Right forelimb (tissue), 1 donor: ENCODE measurements around the gene FAF2.
"Not testable (repeated sequence)": the region's sequence is repeated elsewhere in the genome, so short reads cannot be mapped to it uniquely, and the experiment has no call there.

Experiments
- DNase-seq: peaks from one replicate; pipeline ENCODE4 v3.0.0-alpha.2; 2018

Gene FAF2, protein sequence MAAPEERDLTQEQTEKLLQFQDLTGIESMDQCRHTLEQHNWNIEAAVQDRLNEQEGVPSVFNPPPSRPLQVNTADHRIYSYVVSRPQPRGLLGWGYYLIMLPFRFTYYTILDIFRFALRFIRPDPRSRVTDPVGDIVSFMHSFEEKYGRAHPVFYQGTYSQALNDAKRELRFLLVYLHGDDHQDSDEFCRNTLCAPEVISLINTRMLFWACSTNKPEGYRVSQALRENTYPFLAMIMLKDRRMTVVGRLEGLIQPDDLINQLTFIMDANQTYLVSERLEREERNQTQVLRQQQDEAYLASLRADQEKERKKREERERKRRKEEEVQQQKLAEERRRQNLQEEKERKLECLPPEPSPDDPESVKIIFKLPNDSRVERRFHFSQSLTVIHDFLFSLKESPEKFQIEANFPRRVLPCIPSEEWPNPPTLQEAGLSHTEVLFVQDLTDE

DNA sequence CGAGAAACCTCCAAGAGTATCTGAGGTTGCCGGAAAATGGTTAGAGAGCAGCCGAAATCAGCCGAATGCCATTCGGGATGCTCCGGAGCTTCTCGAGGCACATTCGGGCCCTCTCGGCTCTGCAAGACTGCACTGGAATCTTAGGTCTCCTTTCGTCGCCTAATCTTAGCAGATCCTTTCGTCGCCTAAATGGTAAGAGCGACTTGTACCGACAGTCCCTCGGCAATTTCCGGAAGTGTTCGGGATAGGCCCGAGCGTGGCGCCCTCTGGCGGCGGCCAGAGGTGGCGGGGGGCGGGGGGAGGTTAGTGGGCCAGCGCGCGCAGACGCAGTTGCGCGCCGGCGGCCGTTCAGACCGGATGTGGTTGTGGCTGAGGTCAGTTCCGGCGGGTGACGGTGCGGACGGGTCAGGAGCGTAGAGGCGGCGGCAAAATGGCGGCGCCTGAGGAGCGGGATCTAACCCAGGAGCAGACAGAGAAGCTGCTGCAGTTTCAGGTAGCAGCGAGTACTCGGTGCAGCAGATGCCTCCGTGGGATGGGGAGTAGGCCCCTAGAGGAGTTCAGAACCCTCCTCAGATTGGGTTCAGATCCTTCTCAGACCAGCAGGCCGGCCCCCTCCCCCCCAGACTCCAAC lies at the start of gene FAF2:
Gene FAF2 (plus strand): TSS at position 408 of the 631 bp plus-strand sequence. CDS start 23 bp downstream, at position 431.
- DNase-seq = peak; percentile 100

DNA sequence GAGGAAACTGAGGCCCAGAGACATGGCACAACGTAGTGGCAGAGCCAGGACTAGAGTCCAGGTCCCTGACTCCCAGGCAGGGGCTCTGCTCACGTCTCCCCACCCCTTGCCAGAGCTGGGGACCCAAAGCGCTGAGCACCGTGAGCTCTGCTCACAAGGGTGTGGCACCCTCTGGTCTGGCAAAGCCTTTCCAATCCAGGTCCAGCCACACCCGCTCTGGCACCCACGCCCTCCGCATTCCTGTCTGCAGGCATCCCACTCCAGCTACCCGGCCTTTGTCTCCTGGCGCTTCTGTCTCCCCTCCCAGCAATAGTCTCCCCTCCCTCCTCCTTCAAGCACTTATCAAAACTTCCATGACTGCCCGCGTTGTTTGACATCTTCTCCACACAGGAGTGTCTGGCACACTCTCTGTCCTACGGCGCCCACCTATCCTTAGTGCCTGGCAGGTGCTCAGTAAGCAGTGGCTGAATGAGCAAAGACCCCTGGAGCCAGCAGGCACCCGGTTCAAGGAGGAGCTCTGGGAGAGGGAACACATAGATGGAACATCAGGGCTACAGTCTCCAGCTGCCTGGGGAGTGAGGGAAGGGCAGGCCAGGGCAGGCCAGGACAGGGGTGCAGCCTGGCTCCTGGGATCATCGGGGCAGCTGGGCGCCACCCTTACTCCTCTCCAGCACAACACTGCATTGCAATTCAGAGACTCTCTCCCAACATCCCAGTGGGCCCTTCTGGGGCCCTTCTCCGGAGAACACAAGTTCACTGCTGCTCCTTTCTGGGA lies 47.6 kb upstream of the FAF2 start:
- DNase-seq = no peak

GRCh38 chr5:176401281-176402205 lies 46.6 kb upstream of the FAF2 start:
- DNase-seq = no peak

GRCh38 chr5:176405656-176406435 lies 42.3 kb upstream of the FAF2 start:
- no peak for DNase-seq

DNA sequence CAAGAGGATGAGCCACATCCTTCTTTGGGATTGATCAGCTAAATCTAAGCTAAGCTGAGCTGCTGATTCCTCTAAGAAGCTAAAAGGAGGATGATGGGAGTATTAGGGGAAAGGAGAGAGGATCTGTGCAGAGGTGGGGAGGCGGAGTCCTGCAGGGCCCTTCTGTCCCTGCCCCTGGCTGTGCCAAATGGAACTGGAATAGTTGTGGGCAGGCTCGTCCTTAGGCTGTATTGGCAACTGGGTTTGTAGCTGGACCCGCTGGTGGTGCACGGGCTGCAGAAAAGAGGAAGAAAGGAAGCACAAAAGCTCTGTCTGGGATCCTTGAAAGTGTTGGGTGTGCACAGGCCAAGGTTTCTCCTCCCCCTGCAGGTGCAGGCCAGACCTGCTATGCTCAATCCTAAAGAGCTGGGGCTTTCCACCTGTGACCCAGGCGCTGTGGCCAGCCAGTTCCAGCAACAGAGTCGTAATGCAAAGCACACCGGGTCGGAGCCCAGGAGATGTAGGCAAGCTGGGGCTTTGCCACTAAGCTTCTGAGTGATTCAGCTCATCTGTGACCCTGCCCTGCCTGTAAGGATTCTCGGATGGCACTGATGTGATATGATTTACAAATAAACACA lies 41.6 kb upstream of the FAF2 start:
- DNase-seq = no peak

DNA sequence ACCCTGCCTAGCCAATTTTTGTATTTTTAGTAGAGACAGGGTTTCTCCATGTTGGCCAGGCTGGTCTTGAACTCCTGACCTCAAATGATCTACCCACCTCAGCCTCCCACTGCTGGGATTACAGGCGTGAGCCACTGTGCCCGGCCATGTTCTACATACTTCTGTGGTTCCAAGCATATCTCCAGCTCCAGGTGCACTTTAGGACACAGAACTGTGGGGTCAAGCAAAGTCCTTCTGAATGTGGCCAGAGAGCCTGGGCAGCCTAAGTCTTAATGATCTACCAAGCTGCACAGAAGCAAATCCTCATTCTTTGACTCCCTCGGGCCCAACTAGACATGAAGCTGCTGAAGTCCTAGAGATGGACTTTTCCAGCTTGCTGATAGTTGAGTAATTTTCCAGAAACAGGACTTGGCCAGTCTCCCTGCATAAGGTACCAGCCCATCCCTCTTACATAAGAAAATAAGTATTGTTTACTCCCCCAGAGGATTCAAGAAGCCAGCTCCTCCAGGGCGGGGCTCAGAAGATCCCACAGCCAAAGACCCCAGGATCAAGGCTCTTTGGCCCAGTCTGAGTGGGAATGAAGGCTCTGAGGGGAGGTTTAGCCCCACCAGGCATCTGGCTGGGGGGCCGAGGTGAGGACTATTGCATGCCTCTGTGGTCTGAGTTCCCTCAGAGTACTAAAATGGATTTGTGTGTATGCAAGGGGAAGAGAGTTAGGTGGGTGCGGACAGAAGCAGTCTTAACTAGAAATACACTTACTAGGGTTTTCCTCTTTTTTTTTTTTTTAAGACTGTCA lies 40.5 kb upstream of the FAF2 start:
- DNase-seq = peak; percentile 39

GRCh38 chr5:176408252-176408573 lies 40.0 kb upstream of the FAF2 start:
- not testable (repeated sequence) for DNase-seq

DNA sequence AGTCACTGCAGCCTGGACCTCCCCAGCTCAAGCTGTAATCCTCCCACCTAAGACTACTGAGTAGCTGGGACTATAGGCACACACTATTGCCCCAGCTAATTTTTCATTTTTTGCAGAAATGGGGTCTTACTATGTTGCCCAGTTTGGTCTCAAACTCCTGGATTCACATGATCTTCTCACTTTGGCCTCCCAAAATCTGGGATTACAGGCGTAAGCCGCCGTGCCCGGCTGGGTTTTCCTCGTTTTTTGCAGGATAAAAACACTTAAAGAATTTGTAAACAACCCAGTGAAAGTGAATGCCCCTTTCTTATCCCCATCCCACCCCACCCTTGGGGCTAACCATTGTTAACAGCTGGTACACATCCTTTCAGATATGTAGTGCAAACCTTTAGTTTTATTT lies 39.6 kb upstream of the FAF2 start:
- no peak for DNase-seq

DNA sequence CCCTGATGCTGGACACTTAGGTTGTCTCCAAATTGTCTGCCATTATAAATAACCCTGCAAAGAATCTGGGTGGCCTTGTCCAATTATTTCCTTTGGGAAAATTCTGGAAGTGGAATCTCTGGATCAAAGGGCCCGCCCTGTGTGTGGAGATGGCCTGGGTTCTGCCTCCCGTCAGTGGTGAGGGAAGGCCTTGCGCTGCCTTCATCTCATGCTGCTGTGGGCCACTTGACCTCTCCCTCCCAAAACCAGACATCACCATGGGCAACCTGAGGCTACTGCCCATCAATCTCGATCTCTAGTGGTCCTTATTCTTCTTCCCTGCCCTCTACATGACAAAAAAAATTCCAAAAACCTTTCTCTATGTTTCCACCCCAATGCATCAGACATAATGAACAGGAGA lies 38.4 kb upstream of the FAF2 start:
- no peak for DNase-seq

- no peak for DNase-seq
Observed at GRCh38 chr5:176410486-176411180, 37.6 kb upstream of the FAF2 start.

DNA sequence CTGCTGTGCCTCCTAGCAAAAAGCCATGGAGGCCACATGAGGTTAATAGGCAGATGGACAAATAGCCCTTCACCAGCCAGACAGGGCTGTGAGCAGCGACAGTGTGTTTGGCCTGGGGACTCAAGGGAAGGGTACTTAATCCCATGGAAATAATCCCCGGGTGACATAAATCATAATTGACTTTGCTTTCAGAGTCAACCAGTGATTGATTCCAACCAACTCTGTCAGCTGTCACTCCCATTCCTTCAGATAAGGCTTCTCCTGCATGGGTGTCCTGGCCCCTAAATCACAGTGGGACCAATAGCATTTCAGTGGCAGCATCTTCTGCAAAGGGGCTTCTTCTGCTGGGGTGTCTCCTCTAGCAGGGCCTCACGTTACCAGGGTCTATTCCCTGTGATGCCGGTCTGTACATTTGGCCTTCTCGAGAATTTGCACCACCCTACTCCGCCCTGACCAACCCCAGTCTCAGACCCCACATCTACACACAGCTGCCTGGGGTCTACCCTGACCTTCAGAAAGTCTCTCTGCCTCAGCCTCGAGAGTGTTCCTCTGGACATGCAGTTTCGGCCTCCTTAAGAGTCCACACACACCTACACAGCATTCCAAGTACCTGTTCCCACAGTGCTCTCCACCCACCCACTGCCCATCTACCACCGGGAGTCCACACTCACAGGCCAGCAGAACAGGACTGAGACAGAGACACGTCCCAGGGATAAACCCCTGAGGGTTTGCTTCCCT lies 35.5 kb upstream of the FAF2 start:
- no peak for DNase-seq

DNA sequence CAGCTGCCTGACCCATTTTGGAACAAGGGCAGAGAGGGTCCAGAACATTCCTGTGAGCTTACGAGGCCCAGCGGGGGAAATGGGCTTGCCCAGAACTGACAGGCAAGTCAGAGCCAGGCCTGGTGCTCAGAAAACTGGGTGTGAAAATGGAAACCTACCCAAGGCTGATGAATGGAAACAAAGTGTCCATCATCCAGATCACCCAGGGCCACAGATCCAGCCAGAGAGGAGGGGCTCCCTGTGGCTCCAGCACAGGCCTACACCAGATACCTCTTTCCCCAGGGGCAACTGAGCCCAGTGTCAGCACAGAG lies 35.0 kb upstream of the FAF2 start:
- DNase-seq = no peak

- no peak for DNase-seq
Observed at GRCh38 chr5:176413709-176414191, 34.4 kb upstream of the FAF2 start.

DNA sequence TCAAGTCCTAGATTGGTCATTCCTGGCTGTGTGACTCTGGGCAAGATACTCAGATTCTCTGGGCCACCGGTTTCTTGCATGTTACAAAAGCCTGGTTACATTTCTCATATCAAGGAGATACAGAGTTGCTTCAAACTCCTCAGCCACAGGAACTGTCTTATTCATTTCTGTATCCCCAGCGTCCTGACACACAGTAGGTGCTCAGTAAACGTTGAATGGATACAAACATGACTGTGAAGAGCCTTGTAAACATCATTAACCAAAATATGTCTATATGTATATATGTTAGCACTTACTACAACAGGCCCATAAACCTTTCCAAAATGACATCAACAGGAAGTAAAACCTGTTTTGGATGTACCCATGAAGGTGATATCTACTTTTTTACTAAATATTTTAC lies 33.5 kb upstream of the FAF2 start:
- DNase-seq = no peak

DNA sequence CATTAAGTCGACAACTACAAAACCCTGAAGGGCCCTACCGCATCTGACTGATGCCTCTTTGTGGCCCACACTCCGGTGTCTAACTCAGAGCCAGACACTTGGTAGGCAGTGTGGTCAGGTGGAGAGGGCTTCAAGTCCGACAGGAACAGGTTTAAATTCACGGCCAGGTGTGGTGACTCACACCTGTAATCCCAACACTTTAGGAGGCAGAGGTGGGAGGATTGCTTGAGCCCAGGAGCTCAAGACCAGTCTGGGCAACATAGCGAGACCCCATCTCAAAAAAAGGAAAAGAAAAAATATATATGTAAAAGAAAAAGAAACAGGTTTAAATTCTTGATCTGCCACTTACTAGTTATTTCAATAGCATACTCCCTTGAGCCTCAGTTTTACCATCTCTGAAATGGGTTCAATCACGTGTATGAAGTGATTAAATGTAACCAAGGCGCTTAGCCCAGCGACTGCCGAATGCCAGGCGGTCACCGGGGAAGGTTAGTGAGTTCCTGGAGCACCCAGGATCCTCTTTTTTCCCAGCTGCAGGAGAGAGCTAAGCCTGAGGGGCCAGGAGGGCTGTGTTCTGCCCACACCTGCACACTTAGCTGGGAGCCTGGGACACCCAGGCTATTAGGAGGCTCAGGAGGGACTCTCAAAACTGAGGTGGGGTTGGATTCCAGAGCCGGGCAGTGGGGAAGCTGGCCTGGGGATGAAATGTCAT lies 32.8 kb upstream of the FAF2 start:
- no peak for DNase-seq

GRCh38 chr5:176415952-176416924 lies 31.9 kb upstream of the FAF2 start, which contains the start of gene CLTB:
Gene CLTB, minus strand, starts transcription at chr5:176416539. Its CDS starts 176 bp downstream, at chr5:176416363.
- DNase-seq = peak; percentile 94

DNA sequence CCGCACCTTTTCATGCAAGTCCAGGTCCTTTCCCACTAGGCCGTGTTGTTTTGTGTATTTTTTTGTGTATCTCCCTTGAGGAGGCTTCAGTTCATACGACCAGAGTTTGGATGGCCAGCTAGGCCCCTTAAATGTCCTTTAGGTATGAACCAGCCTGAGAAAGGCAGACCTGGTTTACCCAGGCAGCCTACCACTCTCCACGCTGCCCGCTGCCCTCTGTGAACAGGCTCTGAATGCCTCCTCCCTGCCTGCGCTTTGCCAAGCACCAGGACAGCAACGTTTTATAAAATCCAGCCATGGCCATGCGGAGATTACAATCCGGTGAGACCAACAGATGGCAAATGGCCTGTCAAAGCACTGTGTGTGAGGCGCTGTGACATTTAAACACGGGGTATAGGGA lies 31.2 kb upstream of the FAF2 start:
- DNase-seq = no peak
